SK-MEL-5 (cell line): ENCODE measurements around the gene ZNF182. TPM values are rescaled to one million over a fixed set of nuclear protein-coding genes. Genes with fewer than 3 reads are reported as not detected.
"Not testable (repeated sequence)": the region's sequence is repeated elsewhere in the genome, so short reads cannot be mapped to it uniquely, and the experiment has no call there.

ENCODE experiments used
- DNase-seq: peaks from one replicate; pipeline ENCODE4 v3.0.0-alpha.2; 2016; ENCODE audit warnings: low read depth, low spot score
- in situ Hi-C: cut with HindIII; loops from 2 replicates; pipeline ENCODE4 v1.10.0; 2016; ENCODE audit warnings: low sequenced_read_pairs, high pct_unique_total_duplicates, low pct_unique_long_range_greater_than_20kb
- total RNA-seq: library from RNA; depleted of rRNA; stranded (reverse); fragments of >200 nt; shearing (Covaris generic); gene quantifications from 2 replicates; pipeline ENCODE4 v1.2.3, GENCODE V29; 2014; rRNA removed

ZNF182 gene
- total RNA-seq, 1 experiment from 2014 or later, result 3.9 TPM

GRCh38 chrX:47941423-47941822 is 62.4 kb downstream of the ZNF182 start:
- in situ Hi-C loops, result no loop called here
- no peak for DNase-seq

DNA sequence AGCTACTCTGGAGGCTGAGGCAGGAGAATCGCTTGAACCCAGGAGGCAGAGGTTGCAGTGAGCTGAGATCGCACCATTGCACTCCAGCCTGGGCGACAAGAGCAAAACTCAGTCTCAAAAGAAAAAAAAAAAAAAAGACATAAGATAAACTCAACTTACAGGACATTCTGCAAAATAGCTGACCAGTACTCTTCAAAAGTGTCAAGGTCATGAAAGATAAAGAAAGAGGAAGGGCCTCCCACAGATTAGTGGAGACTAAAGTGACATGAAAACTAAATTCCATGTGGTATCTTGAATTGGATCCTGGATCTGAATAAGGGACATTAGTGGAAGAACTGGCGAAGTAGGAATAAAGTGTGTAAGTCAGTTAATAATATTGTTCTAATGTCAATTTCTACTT is 63.3 kb downstream of the ZNF182 start:
- DNase-seq, result no peak
- in situ Hi-C loops, result no loop called here

GRCh38 chrX:47936940-47937317 is 66.9 kb downstream of the ZNF182 start:
- DNase-seq, result no peak
- in situ Hi-C loops, result no loop called here

GRCh38 chrX:47936224-47936939 is 67.4 kb downstream of the ZNF182 start:
- DNase-seq, result no peak
- in situ Hi-C loops, result no loop called here

DNA sequence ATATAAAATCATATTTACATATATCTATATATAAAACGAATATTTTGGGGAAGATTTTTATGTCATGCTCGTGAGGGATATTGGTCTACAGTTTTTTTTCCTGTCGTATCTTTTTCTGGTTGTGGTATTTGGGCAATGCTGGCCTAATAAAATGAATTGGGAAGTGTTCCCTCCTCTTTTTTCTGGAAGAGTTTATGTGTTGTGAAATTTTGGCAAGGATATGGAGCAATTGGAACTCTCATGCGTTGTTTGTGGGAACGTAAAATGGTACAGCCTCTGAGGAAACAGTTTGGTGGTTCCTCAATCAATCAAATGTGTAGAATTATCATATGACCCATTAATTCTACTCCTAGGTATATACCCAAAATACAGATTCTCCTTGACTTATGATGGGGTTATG is 69.8 kb downstream of the ZNF182 start:
- DNase-seq, result no peak
- in situ Hi-C loops, result no loop called here

- DNase-seq, in situ Hi-C loops: not testable (repeated sequence)
Observed at GRCh38 chrX:47931970-47932369, 71.8 kb downstream of the ZNF182 start.

DNA sequence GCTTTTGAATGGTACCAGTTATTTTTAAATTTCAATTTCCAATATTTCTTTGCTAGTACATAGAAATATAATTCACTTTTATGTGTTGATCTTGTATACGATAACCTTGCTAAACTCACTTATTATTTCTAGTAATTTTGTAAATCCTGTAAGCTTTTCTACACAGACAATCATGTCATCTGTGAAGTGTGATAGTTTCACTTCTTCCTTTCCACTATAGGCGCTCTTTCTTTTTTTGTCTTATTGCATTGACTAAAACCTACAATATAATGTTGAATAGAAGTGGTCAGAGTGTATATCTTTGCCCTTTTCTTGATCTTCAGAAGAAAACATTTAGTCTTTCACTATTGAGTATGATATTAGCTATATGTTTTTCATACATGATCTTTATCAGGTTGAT is 76.6 kb downstream of the ZNF182 start:
- in situ Hi-C loops, result no loop called here
- no peak for DNase-seq

Other genes with a start within 250 kb of the ZNF182 start
- gene ZNF81, start 167.1 kb downstream of the ZNF182 start, total RNA-seq, result 7.1 and 8.5 TPM in 2 replicates
- not detected in 2 replicates for gene SPACA5, start 3.0 kb upstream of the ZNF182 start, total RNA-seq
- gene ZNF630, start 67.7 kb upstream of the ZNF182 start, total RNA-seq, result not detected in 2 replicates
- gene SPACA5B, start 126.6 kb upstream of the ZNF182 start, total RNA-seq, result not detected in 2 replicates
- gene SSX5, start 192.8 kb upstream of the ZNF182 start, total RNA-seq, result not detected in 2 replicates